ENCODE measurements around the gene CHN2. TPM values are rescaled to one million over a fixed set of nuclear protein-coding genes. Genes with fewer than 3 reads are reported as not detected.

Gene CHN2
- total RNA-seq, 1 experiment from 2014 or later: 2.1 TPM

DNA sequence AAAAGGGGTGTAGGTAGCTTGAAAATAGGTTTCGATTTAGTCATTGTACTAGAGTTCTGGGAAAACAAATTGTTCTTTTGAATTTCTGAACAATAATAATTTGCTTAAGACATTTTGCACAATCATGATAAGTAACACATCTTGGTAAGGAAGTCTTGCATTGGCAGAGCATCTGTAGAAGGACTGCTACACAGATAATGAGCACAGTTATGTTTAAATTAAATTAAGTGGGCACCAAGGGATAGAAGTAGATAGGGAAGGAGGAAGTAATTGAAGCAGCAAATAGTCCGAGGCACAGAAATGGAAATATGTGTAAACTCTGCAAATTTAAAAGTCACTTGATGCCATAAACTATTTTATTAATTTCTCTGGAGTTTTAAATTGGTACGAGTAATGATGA, 122.4 kb downstream of the CHN2 start:
- Histone ChIP-seq H3K4me1 (ENCODE audit: control insufficient read depth in 1 of 2, insufficient read depth in 2 of 2, low read length in 2 of 2) (no peaks in the 10 kb centered on the region), H4K20me1 (ENCODE audit: insufficient read depth) (no peaks in the 10 kb centered on the region), H3K9ac (ENCODE audit: low read length) (no peak overlapping the region), H3K4me3 (replicated peaks in 1 of 2; ENCODE audit: low read depth in 1 of 2, low read length in 2 of 2) (no peak overlapping the region), H3K27ac (ENCODE audit: low read depth, low read length) (no peak overlapping the region), H3K79me2 (ENCODE audit: insufficient read depth, low read length) (no peaks in the 10 kb centered on the region), H3K36me3 (ENCODE audit: control insufficient read depth in 1 of 2, insufficient read depth in 2 of 2, low read length in 2 of 2) (no peaks in the 10 kb centered on the region), H3K9me2 (ENCODE audit: insufficient read depth) (no peaks in the 10 kb centered on the region), H3K9me3 (ENCODE audit: control insufficient read depth in 1 of 2, insufficient read depth in 1 of 2, low read depth in 1 of 2, low read length in 2 of 2) (no peaks in the 10 kb centered on the region), H2AFZ (ENCODE audit: low read depth, low read length, poor library complexity, severe bottlenecking) (no peak overlapping the region), H3K27me3 (ENCODE audit: insufficient read depth, low read length) (peaks cover 33% of the 10 kb centered on the region; the same call in 1 of the 2 replicates), H3K4me2 (ENCODE audit: low read length) (no peak overlapping the region)
- DNase-seq (ENCODE audit: low read depth, low spot score): no peak
- ChIA-PET CTCF (no interaction called here), RAD21 (ENCODE audit: low non-redundant PET in 1 of 2, low total read pairs in 2 of 2, uncharacterized antibody in 2 of 2, unreplicated experiment in 2 of 2) (no interaction called here), POLR2A (no interaction called here)
- ATAC-seq: no peak
- intact Hi-C loops (cut with micrococcal nuclease): no loop called here
- BruUV-seq (replicated peaks): no TSS peak
- no peak for TF ChIP-seq ZBTB33 (IDR thresholded peaks at IDR 0.05; ENCODE audit: extremely low read depth, insufficient replicate concordance, low read length)

- ATAC-seq (no peak), DNase-seq (ENCODE audit: low read depth, low spot score) (no peak)
- no peak overlapping the region for H3K27ac ChIP-seq (ENCODE audit: low read depth, low read length)
- no peaks in the 10 kb centered on the region for H4K20me1 ChIP-seq (ENCODE audit: insufficient read depth)
- ChIA-PET CTCF (no interaction called here), POLR2A (no interaction called here), RAD21 (ENCODE audit: low non-redundant PET in 1 of 2, low total read pairs in 2 of 2, uncharacterized antibody in 2 of 2, unreplicated experiment in 2 of 2) (no interaction called here)
- BruUV-seq (replicated peaks): no TSS peak
- peaks cover 24% of the 10 kb centered on the region; the same call in 1 of the 2 replicates for H3K27me3 ChIP-seq (ENCODE audit: insufficient read depth, low read length)
- H3K36me3 ChIP-seq (ENCODE audit: control insufficient read depth in 1 of 2, insufficient read depth in 2 of 2, low read length in 2 of 2): no peaks in the 10 kb centered on the region
- no peak overlapping the region for H3K4me3 ChIP-seq (replicated peaks in 1 of 2; ENCODE audit: low read depth in 1 of 2, low read length in 2 of 2)
- no peaks in the 10 kb centered on the region for H3K79me2 ChIP-seq (ENCODE audit: insufficient read depth, low read length)
- no peaks in the 10 kb centered on the region for H3K9me3 ChIP-seq (ENCODE audit: control insufficient read depth in 1 of 2, insufficient read depth in 1 of 2, low read depth in 1 of 2, low read length in 2 of 2)
- no peak overlapping the region for H2AFZ ChIP-seq (ENCODE audit: low read depth, low read length, poor library complexity, severe bottlenecking)
- H3K4me2 ChIP-seq (ENCODE audit: low read length): no peak overlapping the region
- H3K9ac ChIP-seq (ENCODE audit: low read length): no peak overlapping the region
- no peaks in the 10 kb centered on the region for H3K9me2 ChIP-seq (ENCODE audit: insufficient read depth)
- H3K4me1 ChIP-seq (ENCODE audit: control insufficient read depth in 1 of 2, insufficient read depth in 2 of 2, low read length in 2 of 2): no peaks in the 10 kb centered on the region
- intact Hi-C loops (cut with micrococcal nuclease): no loop called here
- TF ChIP-seq EGR1 (IDR thresholded peaks at IDR 0.05; ENCODE audit: low read depth) (no peak), JUND (IDR thresholded peaks at IDR 0.05) (no peak), SIN3A (IDR thresholded peaks at IDR 0.05; ENCODE audit: low read depth) (no peak), EZH2 (IDR thresholded peaks at IDR 0.05) (no peak), POLR2A (IDR thresholded peaks at IDR 0.05; ENCODE audit: borderline replicate concordance, extremely low read depth, insufficient read depth, insufficient read length) (no peak), YY1 (IDR thresholded peaks at IDR 0.05; ENCODE audit: extremely low read depth, insufficient replicate concordance, low read depth, low read length) (no peak), ATF3 (IDR thresholded peaks at IDR 0.05) (no peak), MAX (IDR thresholded peaks at IDR 0.05) (no peak), CBX3 (IDR thresholded peaks at IDR 0.05; ENCODE audit: low read depth) (no peak), TCF7L2 (IDR thresholded peaks at IDR 0.05; ENCODE audit: borderline replicate concordance, extremely low read depth, insufficient read depth, insufficient read length) (no peak), SP1 (IDR thresholded peaks at IDR 0.05; ENCODE audit: low read depth) (no peak), REST (IDR thresholded peaks at IDR 0.05; ENCODE audit: low read depth) (no peak), POLR2AphosphoS5 (IDR thresholded peaks at IDR 0.05; ENCODE audit: low read depth, low read length) (no peak), CEBPB (IDR thresholded peaks at IDR 0.05; ENCODE audit: low read depth) (no peak)
Observed at GRCh38 chr7:29318853-29319718, 124.5 kb downstream of the CHN2 start.

Measured in HCT116 (cell line).